Measurements from ENCODE around the gene RAB40B. TPM values are rescaled to one million over a fixed set of nuclear protein-coding genes. Genes with fewer than 3 reads are reported as not detected.

The RAB40B gene
- total RNA-seq, 1 donor from 2014 or later: 20.0 TPM

GRCh38 chr17:82615084-82616020 lies 83.1 kb downstream of the RAB40B start:
- no peaks in the 10 kb centered on the region for H3K27me3 Mint-ChIP-seq (ENCODE audit: low read depth)
- peaks cover 8% of the 10 kb centered on the region for H3K4me1 Mint-ChIP-seq (ENCODE audit: low read depth)
- TF ChIP-seq, protein P1, sequence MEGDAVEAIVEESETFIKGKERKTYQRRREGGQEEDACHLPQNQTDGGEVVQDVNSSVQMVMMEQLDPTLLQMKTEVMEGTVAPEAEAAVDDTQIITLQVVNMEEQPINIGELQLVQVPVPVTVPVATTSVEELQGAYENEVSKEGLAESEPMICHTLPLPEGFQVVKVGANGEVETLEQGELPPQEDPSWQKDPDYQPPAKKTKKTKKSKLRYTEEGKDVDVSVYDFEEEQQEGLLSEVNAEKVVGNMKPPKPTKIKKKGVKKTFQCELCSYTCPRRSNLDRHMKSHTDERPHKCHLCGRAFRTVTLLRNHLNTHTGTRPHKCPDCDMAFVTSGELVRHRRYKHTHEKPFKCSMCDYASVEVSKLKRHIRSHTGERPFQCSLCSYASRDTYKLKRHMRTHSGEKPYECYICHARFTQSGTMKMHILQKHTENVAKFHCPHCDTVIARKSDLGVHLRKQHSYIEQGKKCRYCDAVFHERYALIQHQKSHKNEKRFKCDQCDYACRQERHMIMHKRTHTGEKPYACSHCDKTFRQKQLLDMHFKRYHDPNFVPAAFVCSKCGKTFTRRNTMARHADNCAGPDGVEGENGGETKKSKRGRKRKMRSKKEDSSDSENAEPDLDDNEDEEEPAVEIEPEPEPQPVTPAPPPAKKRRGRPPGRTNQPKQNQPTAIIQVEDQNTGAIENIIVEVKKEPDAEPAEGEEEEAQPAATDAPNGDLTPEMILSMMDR (IDR thresholded peaks at IDR 0.05): peak; percentile 45
- H3K9me3 Mint-ChIP-seq (ENCODE audit: low read depth): no peaks in the 10 kb centered on the region
- no peak overlapping the region for H3K27ac Mint-ChIP-seq (ENCODE audit: unreplicated experiment)
- peaks cover 32% of the 10 kb centered on the region for H3K36me3 Mint-ChIP-seq (ENCODE audit: low read depth)
- no peak overlapping the region for H3K4me3 Mint-ChIP-seq (ENCODE audit: unreplicated experiment)
- DNase-seq (ENCODE audit: low spot score): no peak

DNA sequence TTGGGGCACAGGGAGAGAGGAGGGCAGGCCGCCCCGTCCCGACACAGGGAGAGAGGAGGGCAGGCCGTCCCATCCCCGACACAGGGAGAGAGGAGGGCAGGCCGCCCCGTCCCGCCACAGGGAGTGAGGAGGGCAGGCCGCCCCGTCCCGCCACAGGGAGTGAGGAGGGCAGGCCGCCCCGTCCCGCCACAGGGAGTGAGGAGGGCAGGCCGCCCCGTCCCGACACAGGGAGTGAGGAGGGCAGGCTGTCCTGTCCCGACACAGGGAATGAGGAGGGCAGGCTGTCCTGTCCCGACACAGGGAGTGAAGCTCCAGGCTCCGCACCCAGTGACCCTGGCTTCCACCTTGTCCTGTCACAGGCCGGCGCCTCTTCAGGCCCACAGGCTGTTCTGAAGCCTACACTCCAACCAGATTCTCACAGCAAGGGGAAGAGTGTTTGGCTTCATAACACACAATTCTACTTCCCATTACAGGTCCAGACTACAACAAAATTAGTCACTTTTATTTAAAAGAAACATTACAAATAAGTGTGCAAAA lies 84.3 kb downstream of the RAB40B start:
- Mint-ChIP-seq H3K27ac (ENCODE audit: unreplicated experiment) (peak overlapping the region; percentile 72), H3K9me3 (ENCODE audit: low read depth) (no peaks in the 10 kb centered on the region), H3K4me1 (ENCODE audit: low read depth) (peaks cover 8% of the 10 kb centered on the region), H3K36me3 (ENCODE audit: low read depth) (peaks cover 33% of the 10 kb centered on the region), H3K4me3 (ENCODE audit: unreplicated experiment) (no peak overlapping the region), H3K27me3 (ENCODE audit: low read depth) (no peaks in the 10 kb centered on the region)
- DNase-seq (ENCODE audit: low spot score): no peak
- TF ChIP-seq, protein P1 (IDR thresholded peaks at IDR 0.05): no peak

GRCh38 chr17:82613283-82614094 lies 85.0 kb downstream of the RAB40B start:
- H3K36me3 Mint-ChIP-seq (ENCODE audit: low read depth): peaks cover 27% of the 10 kb centered on the region
- TF ChIP-seq, protein P1 (IDR thresholded peaks at IDR 0.05): no peak
- peaks cover 8% of the 10 kb centered on the region for H3K4me1 Mint-ChIP-seq (ENCODE audit: low read depth)
- H3K27me3 Mint-ChIP-seq (ENCODE audit: low read depth): no peaks in the 10 kb centered on the region
- H3K27ac Mint-ChIP-seq (ENCODE audit: unreplicated experiment): peak overlapping the region; percentile 72
- H3K4me3 Mint-ChIP-seq (ENCODE audit: unreplicated experiment): no peak overlapping the region
- no peak for DNase-seq (ENCODE audit: low spot score)
- H3K9me3 Mint-ChIP-seq (ENCODE audit: low read depth): no peaks in the 10 kb centered on the region

- H3K9me3 Mint-ChIP-seq (ENCODE audit: low read depth): no peaks in the 10 kb centered on the region
- H3K27me3 Mint-ChIP-seq (ENCODE audit: low read depth): no peaks in the 10 kb centered on the region
- peak overlapping the region; percentile 53 for H3K27ac Mint-ChIP-seq (ENCODE audit: unreplicated experiment)
- H3K36me3 Mint-ChIP-seq (ENCODE audit: low read depth): peaks cover 21% of the 10 kb centered on the region
- TF ChIP-seq, protein P1 (IDR thresholded peaks at IDR 0.05): no peak
- no peak for DNase-seq (ENCODE audit: low spot score)
- no peak overlapping the region for H3K4me3 Mint-ChIP-seq (ENCODE audit: unreplicated experiment)
- peaks cover 10% of the 10 kb centered on the region for H3K4me1 Mint-ChIP-seq (ENCODE audit: low read depth)
Measured at GRCh38 chr17:82611140-82612058, 87.1 kb downstream of the RAB40B start.
